ENCODE results near the gene EPC1.
A peak's percentile ranks its signal among the peaks of the same experiment; 100 is the strongest.

Gene EPC1

DNA sequence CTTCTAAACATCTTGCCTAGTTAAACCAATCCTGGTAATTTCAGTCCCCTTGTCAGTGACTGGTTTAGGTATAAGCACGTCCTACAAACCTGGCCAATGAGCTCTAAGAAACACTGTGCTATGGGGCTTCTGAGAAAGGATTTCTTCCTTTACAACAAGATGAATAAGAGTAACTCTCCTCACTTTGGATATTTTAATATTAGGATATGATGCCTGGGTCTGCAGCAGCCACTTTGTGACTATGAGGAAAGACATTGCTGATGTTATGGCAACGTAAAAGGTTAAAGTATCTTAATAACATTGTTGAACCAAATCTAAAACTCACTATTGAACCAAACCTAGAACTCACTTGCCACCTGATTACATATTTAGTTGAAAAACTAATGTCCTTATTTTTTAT lies 26.5 kb upstream of the EPC1 start:
- Histone ChIP-seq H3K27ac (ENCODE audit: extremely low read depth, low read depth, low read length) (no peak overlapping the region), H3K36me3 (ENCODE audit: control insufficient read depth in 2 of 2, insufficient read depth in 1 of 2, low read length in 2 of 2) (no peaks in the 10 kb centered on the region), H3K4me3 (ENCODE audit: low read depth, low read length) (no peak overlapping the region), H3K9me3 (ENCODE audit: control insufficient read depth, insufficient read depth, low read depth, low read length) (no peaks in the 10 kb centered on the region), H3K4me1 (ENCODE audit: control insufficient read depth, insufficient read depth, low read length) (0 out of 2 replicates have a peak, but pooled peaks cover 6% of the 10 kb centered on the region)
- CTCF ChIA-PET: interaction anchor here (0.9 to 1.3 kb wide), 3 partner anchors 8 to 415 kb away, joined by 3 read pairs; no protein-coding TSS in a partner anchor
- POLR2A ChIA-PET: no interaction called here
- TF ChIP-seq KLF10 (tag by site-specific recombination; IDR thresholded peaks at IDR 0.05) (no peak), ZNF23 (tag by site-specific recombination; IDR thresholded peaks at IDR 0.05; ENCODE audit: borderline replicate concordance) (no peak), AEBP2 (tag by site-specific recombination; IDR thresholded peaks at IDR 0.05; ENCODE audit: borderline replicate concordance) (no peak), ZNF791 (tag by site-specific recombination; IDR thresholded peaks at IDR 0.05) (no peak), SETDB1 (IDR thresholded peaks at IDR 0.05; ENCODE audit: insufficient read length, low read length) (peak; percentile 48), ZNF2 (tag by site-specific recombination; IDR thresholded peaks at IDR 0.05) (no peak), OSR2 (tag by site-specific recombination; IDR thresholded peaks at IDR 0.05) (no peak)
- TF ChIP-seq, protein P1, sequence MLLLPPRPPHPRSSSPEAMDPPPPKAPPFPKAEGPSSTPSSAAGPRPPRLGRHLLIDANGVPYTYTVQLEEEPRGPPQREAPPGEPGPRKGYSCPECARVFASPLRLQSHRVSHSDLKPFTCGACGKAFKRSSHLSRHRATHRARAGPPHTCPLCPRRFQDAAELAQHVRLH (tag by site-specific recombination; IDR thresholded peaks at IDR 0.05): peak; percentile 53; the same call in 1 of the 2 replicates
- TF ChIP-seq, protein P2, sequence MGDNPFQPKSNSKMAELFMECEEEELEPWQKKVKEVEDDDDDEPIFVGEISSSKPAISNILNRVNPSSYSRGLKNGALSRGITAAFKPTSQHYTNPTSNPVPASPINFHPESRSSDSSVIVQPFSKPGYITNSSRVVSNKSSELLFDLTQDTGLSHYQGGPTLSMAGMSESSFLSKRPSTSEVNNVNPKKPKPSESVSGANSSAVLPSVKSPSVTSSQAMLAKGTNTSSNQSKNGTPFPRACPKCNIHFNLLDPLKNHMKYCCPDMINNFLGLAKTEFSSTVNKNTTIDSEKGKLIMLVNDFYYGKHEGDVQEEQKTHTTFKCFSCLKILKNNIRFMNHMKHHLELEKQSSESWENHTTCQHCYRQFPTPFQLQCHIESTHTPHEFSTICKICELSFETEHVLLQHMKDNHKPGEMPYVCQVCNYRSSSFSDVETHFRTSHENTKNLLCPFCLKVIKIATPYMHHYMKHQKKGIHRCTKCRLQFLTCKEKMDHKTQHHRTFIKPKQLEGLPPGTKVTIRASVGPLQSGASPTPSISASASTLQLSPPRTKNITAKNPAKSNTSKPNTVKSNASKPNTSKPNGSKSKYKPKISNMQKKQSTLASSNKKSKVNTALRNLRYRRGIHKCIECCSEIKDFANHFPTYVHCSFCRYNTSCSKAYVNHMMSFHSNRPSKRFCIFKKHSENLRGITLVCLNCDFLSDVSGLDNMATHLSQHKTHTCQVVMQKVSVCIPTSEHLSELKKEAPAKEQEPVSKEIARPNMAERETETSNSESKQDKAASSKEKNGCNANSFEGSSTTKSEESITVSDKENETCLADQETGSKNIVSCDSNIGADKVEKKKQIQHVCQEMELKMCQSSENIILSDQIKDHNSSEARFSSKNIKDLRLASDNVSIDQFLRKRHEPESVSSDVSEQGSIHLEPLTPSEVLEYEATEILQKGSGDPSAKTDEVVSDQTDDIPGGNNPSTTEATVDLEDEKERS (tag by site-specific recombination; IDR thresholded peaks at IDR 0.05): 0 out of 2 replicates have a peak, but pooled peaks have one; percentile 31

DNA sequence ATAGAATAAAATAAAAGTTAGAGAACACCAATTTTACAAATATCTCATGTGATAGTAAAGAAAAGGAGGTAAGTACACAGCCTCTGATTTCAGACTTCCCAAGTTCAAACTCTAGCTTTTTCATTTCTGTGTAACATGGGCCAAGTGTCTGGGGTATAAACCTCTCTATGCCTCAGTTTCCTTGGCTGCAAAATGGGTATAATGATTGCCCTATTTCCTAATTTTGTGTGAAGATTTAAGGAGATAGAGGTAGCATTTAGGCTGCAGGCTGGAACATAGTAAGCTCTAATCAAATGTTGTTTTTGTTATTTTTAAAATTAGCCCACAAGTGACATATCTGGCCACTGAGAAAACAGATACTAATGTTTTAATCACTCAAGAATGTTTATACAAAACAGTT lies 26.1 kb upstream of the EPC1 start:
- Histone ChIP-seq H3K36me3 (ENCODE audit: control insufficient read depth in 2 of 2, insufficient read depth in 1 of 2, low read length in 2 of 2) (no peaks in the 10 kb centered on the region), H3K4me3 (ENCODE audit: low read depth, low read length) (no peak overlapping the region), H3K9me3 (ENCODE audit: control insufficient read depth, insufficient read depth, low read depth, low read length) (no peaks in the 10 kb centered on the region), H3K4me1 (ENCODE audit: control insufficient read depth, insufficient read depth, low read length) (0 out of 2 replicates have a peak, but pooled peaks cover 6% of the 10 kb centered on the region), H3K27ac (ENCODE audit: extremely low read depth, low read depth, low read length) (no peak overlapping the region)
- POLR2A ChIA-PET: no interaction called here
- CTCF ChIA-PET: interaction anchor here (1.2 to 1.3 kb wide), 2 partner anchors 9 to 120 kb away, joined by 3 read pairs; no protein-coding TSS in a partner anchor
- TF ChIP-seq SETDB1 (IDR thresholded peaks at IDR 0.05; ENCODE audit: insufficient read length, low read length): no peak
- no peak for TF ChIP-seq ZNF776 (tag by site-specific recombination; IDR thresholded peaks at IDR 0.05; ENCODE audit: borderline replicate concordance)
- TF ChIP-seq ZBTB44 (tag by site-specific recombination; IDR thresholded peaks at IDR 0.05): no peak
- TF ChIP-seq ZNF350 (tag by site-specific recombination; IDR thresholded peaks at IDR 0.05): no peak
- no peak for TF ChIP-seq TRIM28 (IDR thresholded peaks at IDR 0.05; ENCODE audit: borderline replicate concordance, low read length)
- TF ChIP-seq GLI4 (tag by site-specific recombination; IDR thresholded peaks at IDR 0.05): no peak
- no peak for TF ChIP-seq SCRT1 (tag by site-specific recombination; IDR thresholded peaks at IDR 0.05; ENCODE audit: borderline replicate concordance)
- TF ChIP-seq, protein P3, sequence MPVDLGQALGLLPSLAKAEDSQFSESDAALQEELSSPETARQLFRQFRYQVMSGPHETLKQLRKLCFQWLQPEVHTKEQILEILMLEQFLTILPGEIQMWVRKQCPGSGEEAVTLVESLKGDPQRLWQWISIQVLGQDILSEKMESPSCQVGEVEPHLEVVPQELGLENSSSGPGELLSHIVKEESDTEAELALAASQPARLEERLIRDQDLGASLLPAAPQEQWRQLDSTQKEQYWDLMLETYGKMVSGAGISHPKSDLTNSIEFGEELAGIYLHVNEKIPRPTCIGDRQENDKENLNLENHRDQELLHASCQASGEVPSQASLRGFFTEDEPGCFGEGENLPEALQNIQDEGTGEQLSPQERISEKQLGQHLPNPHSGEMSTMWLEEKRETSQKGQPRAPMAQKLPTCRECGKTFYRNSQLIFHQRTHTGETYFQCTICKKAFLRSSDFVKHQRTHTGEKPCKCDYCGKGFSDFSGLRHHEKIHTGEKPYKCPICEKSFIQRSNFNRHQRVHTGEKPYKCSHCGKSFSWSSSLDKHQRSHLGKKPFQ (tag by site-specific recombination; IDR thresholded peaks at IDR 0.05): no peak
- TF ChIP-seq ZNF610 (tag by site-specific recombination; IDR thresholded peaks at IDR 0.05; ENCODE audit: borderline replicate concordance): no peak
- TF ChIP-seq, protein P4, sequence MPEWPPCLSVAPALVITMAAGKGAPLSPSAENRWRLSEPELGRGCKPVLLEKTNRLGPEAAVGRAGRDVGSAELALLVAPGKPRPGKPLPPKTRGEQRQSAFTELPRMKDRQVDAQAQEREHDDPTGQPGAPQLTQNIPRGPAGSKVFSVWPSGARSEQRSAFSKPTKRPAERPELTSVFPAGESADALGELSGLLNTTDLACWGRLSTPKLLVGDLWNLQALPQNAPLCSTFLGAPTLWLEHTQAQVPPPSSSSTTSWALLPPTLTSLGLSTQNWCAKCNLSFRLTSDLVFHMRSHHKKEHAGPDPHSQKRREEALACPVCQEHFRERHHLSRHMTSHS (tag by site-specific recombination; IDR thresholded peaks at IDR 0.05): no peak
- TF ChIP-seq EGR2 (tag by site-specific recombination; IDR thresholded peaks at IDR 0.05; ENCODE audit: low read depth): no peak
- TF ChIP-seq, protein P1 (tag by site-specific recombination; IDR thresholded peaks at IDR 0.05): no peak
- no peak for TF ChIP-seq RBAK (tag by site-specific recombination; IDR thresholded peaks at IDR 0.05)
- TF ChIP-seq ZNF335 (tag by site-specific recombination; conservative IDR thresholded peaks at IDR 0.05): no peak
- TF ChIP-seq ZNF214 (tag by site-specific recombination; IDR thresholded peaks at IDR 0.05; ENCODE audit: borderline replicate concordance): no peak
- no peak for TF ChIP-seq ZSCAN23 (tag by site-specific recombination; IDR thresholded peaks at IDR 0.05)
- TF ChIP-seq ZNF529 (tag by site-specific recombination; IDR thresholded peaks at IDR 0.05; ENCODE audit: insufficient replicate concordance): no peak
